SH-SY5Y (cell line): ENCODE measurements around the gene ZNF232.

ENCODE experiments used
- GATA2 ChIP-seq: IDR thresholded peaks from 2 replicates; pipeline ENCODE4 v1.6.1; 2011; ENCODE audit warnings: mild to moderate bottlenecking, low read depth, low read length
- GATA3 ChIP-seq: IDR thresholded peaks from 2 replicates; pipeline ENCODE4 v1.6.1; 2011; ENCODE audit warnings: low read depth, mild to moderate bottlenecking, low read length, moderate library complexity

GRCh38 chr17:5092218-5093010, 19.3 kb downstream of the ZNF232 start:
- no peak for TF ChIP-seq GATA2
- TF ChIP-seq GATA3: no peak
